BE2C (cell line): ENCODE measurements around the gene DYSF.

Source experiments
- DNase-seq: peaks from one replicate; pipeline ENCODE4 v3.0.0-alpha.2; 2020
- H3K27me3 ChIP-seq: fragments of 250-450 bp; sonication (Bioruptor Pico); 2 replicates; pipeline ENCODE4 v1.5.1; 2020; ENCODE audit warnings: mild to moderate bottlenecking
- H3K36me3 ChIP-seq: fragments of 250-450 bp; sonication (Bioruptor Pico); 2 replicates; pipeline ENCODE4 v1.5.1; 2020; ENCODE audit warnings: mild to moderate bottlenecking
- H3K4me1 ChIP-seq: fragments of 250-450 bp; sonication (Bioruptor Pico); 2 replicates; pipeline ENCODE4 v1.5.1; 2020
- H3K4me3 ChIP-seq: 2 replicates; pipeline ENCODE4 v1.5.1; 2011; ENCODE audit warnings: low read depth, low read length
- H3K9me3 ChIP-seq: fragments of 250-450 bp; sonication (Bioruptor Pico); 2 replicates; pipeline ENCODE4 v1.5.1; 2020
- CTCF ChIP-seq: IDR thresholded peaks from 2 replicates; pipeline ENCODE4 v1.5.1; 2012; ENCODE audit warnings: mild to moderate bottlenecking, low read depth, low read length

The DYSF gene

GRCh38 chr2:71613953-71614925, 160.9 kb downstream of the DYSF start:
- DNase-seq, result no peak

GRCh38 chr2:71614976-71615766, 161.8 kb downstream of the DYSF start:
- no peaks in the 10 kb centered on the region for H3K4me1 ChIP-seq
- no peak for TF ChIP-seq CTCF
- DNase-seq, result no peak
- H3K27me3 ChIP-seq, result no peaks in the 10 kb centered on the region
- no peak overlapping the region for H3K4me3 ChIP-seq
- H3K9me3 ChIP-seq, result no peaks in the 10 kb centered on the region
- H3K36me3 ChIP-seq, result no peaks in the 10 kb centered on the region

More at GRCh38 chr2:71613953-71614925, 160.9 kb downstream of the DYSF start:
- Histone ChIP-seq H3K9me3 (no peaks in the 10 kb centered on the region), H3K4me3 (no peak overlapping the region), H3K36me3 (no peaks in the 10 kb centered on the region), H3K4me1 (no peaks in the 10 kb centered on the region), H3K27me3 (no peaks in the 10 kb centered on the region)
- TF ChIP-seq CTCF, result no peak

GRCh38 chr2:71615767-71616730, 162.7 kb downstream of the DYSF start:
- Histone ChIP-seq H3K4me3 (no peak overlapping the region), H3K27me3 (no peaks in the 10 kb centered on the region), H3K4me1 (no peaks in the 10 kb centered on the region), H3K9me3 (no peaks in the 10 kb centered on the region), H3K36me3 (no peaks in the 10 kb centered on the region)
- DNase-seq, result no peak
- no peak for TF ChIP-seq CTCF

DNA sequence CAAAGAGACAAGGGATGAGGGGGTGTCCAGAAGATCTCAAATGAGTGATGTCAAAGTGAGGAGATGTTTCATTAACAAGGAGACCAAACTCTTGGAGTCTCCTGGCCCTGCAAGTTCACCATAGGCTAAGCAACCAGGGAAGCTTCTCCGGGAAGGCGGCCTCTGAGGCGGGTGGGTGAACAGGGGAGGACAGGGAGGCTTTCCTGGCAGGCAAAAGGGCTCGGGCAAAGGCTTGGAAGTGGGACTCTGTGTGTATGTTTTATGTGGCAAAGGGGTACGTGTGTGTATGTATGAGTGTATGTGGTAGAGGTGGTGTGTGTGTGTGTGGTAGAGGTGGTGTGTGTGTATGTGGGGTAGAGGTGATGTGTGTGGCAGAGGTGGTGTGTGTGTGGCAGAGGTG, 163.9 kb downstream of the DYSF start:
- no peak for TF ChIP-seq CTCF
- Histone ChIP-seq H3K9me3 (no peaks in the 10 kb centered on the region), H3K4me1 (no peaks in the 10 kb centered on the region), H3K27me3 (no peaks in the 10 kb centered on the region), H3K36me3 (no peaks in the 10 kb centered on the region), H3K4me3 (no peak overlapping the region)
- no peak for DNase-seq

- no peaks in the 10 kb centered on the region for H3K36me3 ChIP-seq
- TF ChIP-seq CTCF, result no peak
- H3K27me3 ChIP-seq, result no peaks in the 10 kb centered on the region
- H3K4me3 ChIP-seq, result no peak overlapping the region
- H3K9me3 ChIP-seq, result no peaks in the 10 kb centered on the region
- no peaks in the 10 kb centered on the region for H3K4me1 ChIP-seq
- DNase-seq, result peak; percentile 12
These were observed 165.2 kb downstream of the DYSF start for GRCh38 chr2:71618327-71619113.
